HL-60 (cell line): ENCODE data around the gene SHC3.

Experiments used
- POLR2AphosphoS5 ChIP-seq: IDR thresholded peaks from 2 replicates; pipeline ENCODE4 v1.6.1; 2012; ENCODE audit warnings: low read depth
- TF ChIP-seq, protein P1 (sequence below): IDR thresholded peaks from 2 replicates; pipeline ENCODE4 v1.6.1; 2012; ENCODE audit warnings: low read depth; ENCODE audit not compliant: insufficient replicate concordance
- TF ChIP-seq, protein P2 (sequence below): IDR thresholded peaks from one replicate; pipeline ENCODE4 v1.5.1; 2011; ENCODE audit warnings: low read length, control low read depth, inconsistent platforms; ENCODE audit not compliant: insufficient read depth

DNA sequence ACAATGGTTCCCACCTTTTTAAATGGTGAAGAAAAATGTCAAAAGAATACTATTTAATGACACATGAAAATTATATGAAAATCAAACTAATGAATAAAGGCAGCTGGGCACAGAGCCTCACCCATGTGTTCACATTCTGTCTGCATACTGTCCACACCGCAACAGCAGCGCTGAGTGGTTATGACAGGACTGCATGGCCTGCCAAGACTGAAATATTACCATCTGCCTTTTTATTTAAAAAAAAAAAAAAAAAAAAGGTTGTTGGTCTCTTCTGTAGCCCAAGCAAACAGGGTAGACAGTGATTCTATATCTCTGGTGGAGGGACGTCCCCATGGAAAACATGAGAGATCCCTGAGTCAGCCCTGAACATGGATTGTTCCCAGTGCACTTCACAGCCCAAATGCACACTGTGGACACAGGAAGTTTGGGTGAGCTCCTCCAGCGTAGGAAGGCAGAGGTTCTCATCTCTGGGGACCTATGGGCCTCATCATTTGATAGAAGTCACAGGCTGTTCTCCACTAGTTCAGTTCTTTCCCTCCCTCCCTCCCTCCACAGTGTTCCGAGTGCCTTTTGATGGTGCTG is 44.9 kb upstream of the SHC3 start:
- TF ChIP-seq, protein P1, sequence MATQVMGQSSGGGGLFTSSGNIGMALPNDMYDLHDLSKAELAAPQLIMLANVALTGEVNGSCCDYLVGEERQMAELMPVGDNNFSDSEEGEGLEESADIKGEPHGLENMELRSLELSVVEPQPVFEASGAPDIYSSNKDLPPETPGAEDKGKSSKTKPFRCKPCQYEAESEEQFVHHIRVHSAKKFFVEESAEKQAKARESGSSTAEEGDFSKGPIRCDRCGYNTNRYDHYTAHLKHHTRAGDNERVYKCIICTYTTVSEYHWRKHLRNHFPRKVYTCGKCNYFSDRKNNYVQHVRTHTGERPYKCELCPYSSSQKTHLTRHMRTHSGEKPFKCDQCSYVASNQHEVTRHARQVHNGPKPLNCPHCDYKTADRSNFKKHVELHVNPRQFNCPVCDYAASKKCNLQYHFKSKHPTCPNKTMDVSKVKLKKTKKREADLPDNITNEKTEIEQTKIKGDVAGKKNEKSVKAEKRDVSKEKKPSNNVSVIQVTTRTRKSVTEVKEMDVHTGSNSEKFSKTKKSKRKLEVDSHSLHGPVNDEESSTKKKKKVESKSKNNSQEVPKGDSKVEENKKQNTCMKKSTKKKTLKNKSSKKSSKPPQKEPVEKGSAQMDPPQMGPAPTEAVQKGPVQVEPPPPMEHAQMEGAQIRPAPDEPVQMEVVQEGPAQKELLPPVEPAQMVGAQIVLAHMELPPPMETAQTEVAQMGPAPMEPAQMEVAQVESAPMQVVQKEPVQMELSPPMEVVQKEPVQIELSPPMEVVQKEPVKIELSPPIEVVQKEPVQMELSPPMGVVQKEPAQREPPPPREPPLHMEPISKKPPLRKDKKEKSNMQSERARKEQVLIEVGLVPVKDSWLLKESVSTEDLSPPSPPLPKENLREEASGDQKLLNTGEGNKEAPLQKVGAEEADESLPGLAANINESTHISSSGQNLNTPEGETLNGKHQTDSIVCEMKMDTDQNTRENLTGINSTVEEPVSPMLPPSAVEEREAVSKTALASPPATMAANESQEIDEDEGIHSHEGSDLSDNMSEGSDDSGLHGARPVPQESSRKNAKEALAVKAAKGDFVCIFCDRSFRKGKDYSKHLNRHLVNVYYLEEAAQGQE: no peak
- TF ChIP-seq, protein P2, sequence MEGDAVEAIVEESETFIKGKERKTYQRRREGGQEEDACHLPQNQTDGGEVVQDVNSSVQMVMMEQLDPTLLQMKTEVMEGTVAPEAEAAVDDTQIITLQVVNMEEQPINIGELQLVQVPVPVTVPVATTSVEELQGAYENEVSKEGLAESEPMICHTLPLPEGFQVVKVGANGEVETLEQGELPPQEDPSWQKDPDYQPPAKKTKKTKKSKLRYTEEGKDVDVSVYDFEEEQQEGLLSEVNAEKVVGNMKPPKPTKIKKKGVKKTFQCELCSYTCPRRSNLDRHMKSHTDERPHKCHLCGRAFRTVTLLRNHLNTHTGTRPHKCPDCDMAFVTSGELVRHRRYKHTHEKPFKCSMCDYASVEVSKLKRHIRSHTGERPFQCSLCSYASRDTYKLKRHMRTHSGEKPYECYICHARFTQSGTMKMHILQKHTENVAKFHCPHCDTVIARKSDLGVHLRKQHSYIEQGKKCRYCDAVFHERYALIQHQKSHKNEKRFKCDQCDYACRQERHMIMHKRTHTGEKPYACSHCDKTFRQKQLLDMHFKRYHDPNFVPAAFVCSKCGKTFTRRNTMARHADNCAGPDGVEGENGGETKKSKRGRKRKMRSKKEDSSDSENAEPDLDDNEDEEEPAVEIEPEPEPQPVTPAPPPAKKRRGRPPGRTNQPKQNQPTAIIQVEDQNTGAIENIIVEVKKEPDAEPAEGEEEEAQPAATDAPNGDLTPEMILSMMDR: no peak
- TF ChIP-seq POLR2AphosphoS5: no peak
